Type B pancreatic cell (in vitro differentiated cells): Measurements from ENCODE around the gene SUMO3. TPM values are rescaled to one million over a fixed set of nuclear protein-coding genes. Genes with fewer than 3 reads are reported as not detected.

Experiments used
- DNase-seq: peaks from one replicate; pipeline ENCODE4 v3.0.0; 2021; ENCODE audit warnings: mixed read lengths; ENCODE audit not compliant: unreplicated experiment; ENCODE audit errors: extremely low spot score
- H3K27ac Mint-ChIP-seq: 2 replicates; pipeline ENCODE4 v1.8.0; 2021; ENCODE audit warnings: mild to moderate bottlenecking, mixed read lengths
- H3K27me3 Mint-ChIP-seq: 2 replicates; pipeline ENCODE4 v1.8.0; 2021; ENCODE audit warnings: mixed read lengths
- H3K36me3 Mint-ChIP-seq: 2 replicates; pipeline ENCODE4 v1.8.0; 2021; ENCODE audit warnings: mixed read lengths
- H3K4me1 Mint-ChIP-seq: one replicate; pipeline ENCODE4 v1.8.0; 2021; ENCODE audit warnings: mixed read lengths; ENCODE audit not compliant: unreplicated experiment
- H3K4me3 Mint-ChIP-seq: 2 replicates; pipeline ENCODE4 v1.8.0; 2021; ENCODE audit warnings: mild to moderate bottlenecking, mixed read lengths
- H3K9me3 Mint-ChIP-seq: 2 replicates; pipeline ENCODE4 v1.8.0; 2021; ENCODE audit warnings: mixed read lengths
- total RNA-seq: library from RNA; stranded (reverse); gene quantifications from 2 replicates; pipeline ENCODE4 v1.2.1, GENCODE V29; 2021; ENCODE audit warnings: low replicate concordance
- TF ChIP-seq, protein P1 (sequence below): fragments of 200-600 bp; sonication (generic); conservative IDR thresholded peaks from 2 replicates; pipeline ENCODE4 v1.5.0; 2021; ENCODE audit warnings: antibody characterized with exemption, mild to moderate bottlenecking

SUMO3 gene
- total RNA-seq, 1 donor from 2014 or later, result 81.2 TPM

DNA sequence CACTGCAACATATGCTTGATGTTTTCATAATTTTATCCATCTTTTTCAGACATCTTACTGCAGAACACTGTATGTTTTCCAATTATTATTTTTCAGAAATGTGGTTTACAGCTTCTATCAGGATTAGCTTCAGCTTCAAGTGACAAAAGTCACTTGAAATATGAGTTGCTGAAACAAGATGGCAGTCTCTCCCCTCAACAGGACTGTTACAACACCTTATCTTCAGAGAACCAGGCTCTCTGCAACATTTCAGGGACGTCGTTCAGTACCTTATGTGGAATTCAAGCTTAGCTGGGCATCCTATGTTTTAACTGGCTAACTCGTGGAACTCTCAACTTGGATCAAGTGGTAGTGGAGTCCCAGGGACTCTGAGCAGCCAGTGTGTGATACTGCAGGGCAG lies 14.2 kb downstream of the SUMO3 start:
- Mint-ChIP-seq H3K27ac (no peak overlapping the region), H3K4me1 (peaks cover 26% of the 10 kb centered on the region), H3K9me3 (no peaks in the 10 kb centered on the region), H3K27me3 (no peaks in the 10 kb centered on the region), H3K4me3 (peak overlapping the region; percentile 92), H3K36me3 (peaks cover 12% of the 10 kb centered on the region)
- TF ChIP-seq, protein P1, sequence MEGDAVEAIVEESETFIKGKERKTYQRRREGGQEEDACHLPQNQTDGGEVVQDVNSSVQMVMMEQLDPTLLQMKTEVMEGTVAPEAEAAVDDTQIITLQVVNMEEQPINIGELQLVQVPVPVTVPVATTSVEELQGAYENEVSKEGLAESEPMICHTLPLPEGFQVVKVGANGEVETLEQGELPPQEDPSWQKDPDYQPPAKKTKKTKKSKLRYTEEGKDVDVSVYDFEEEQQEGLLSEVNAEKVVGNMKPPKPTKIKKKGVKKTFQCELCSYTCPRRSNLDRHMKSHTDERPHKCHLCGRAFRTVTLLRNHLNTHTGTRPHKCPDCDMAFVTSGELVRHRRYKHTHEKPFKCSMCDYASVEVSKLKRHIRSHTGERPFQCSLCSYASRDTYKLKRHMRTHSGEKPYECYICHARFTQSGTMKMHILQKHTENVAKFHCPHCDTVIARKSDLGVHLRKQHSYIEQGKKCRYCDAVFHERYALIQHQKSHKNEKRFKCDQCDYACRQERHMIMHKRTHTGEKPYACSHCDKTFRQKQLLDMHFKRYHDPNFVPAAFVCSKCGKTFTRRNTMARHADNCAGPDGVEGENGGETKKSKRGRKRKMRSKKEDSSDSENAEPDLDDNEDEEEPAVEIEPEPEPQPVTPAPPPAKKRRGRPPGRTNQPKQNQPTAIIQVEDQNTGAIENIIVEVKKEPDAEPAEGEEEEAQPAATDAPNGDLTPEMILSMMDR, result no peak
- no peak for DNase-seq

DNA sequence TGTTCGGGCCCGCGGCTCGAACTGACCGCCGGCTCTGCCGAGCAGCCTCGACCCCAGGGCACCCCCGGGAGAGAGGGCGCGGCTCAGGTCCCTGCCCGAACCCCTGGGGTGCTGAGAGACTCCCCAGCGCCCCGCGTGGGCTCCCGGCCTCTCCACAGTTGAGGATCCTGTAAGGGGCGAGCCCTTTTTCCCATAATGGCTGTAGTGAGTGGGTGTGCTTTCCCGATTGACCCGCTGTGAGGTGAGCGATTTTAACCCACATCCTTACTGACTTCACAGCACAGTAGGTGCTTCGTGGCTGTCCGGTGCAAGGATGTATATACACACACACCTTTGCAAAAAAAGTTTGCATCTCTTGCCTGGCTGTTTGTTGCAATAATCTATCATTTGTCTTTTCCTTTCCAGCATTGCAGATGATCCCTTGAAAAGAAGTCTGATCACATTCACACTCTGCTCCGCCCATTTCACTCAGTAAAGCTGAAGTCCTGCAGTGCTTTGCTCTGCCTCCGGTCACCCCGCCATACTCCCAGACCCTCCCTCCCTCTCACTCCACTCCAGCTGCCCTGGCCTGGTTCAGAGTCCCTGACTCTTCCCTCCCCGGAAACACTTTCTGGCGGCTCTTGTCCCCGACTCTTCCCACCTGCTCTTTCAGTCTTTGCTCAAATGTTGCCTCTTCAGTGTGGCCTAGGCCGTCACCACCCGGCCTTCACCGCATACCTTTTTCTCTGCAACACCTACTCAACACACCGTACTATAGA lies 15.3 kb downstream of the SUMO3 start:
- H3K27me3 Mint-ChIP-seq, result no peaks in the 10 kb centered on the region
- H3K4me3 Mint-ChIP-seq, result peak overlapping the region; percentile 92
- H3K9me3 Mint-ChIP-seq, result no peaks in the 10 kb centered on the region
- H3K4me1 Mint-ChIP-seq, result peaks cover 30% of the 10 kb centered on the region
- TF ChIP-seq, protein P1, result peak; percentile 9
- peaks cover 15% of the 10 kb centered on the region for H3K36me3 Mint-ChIP-seq
- H3K27ac Mint-ChIP-seq, result peak overlapping the region; percentile 91
- no peak for DNase-seq

DNA sequence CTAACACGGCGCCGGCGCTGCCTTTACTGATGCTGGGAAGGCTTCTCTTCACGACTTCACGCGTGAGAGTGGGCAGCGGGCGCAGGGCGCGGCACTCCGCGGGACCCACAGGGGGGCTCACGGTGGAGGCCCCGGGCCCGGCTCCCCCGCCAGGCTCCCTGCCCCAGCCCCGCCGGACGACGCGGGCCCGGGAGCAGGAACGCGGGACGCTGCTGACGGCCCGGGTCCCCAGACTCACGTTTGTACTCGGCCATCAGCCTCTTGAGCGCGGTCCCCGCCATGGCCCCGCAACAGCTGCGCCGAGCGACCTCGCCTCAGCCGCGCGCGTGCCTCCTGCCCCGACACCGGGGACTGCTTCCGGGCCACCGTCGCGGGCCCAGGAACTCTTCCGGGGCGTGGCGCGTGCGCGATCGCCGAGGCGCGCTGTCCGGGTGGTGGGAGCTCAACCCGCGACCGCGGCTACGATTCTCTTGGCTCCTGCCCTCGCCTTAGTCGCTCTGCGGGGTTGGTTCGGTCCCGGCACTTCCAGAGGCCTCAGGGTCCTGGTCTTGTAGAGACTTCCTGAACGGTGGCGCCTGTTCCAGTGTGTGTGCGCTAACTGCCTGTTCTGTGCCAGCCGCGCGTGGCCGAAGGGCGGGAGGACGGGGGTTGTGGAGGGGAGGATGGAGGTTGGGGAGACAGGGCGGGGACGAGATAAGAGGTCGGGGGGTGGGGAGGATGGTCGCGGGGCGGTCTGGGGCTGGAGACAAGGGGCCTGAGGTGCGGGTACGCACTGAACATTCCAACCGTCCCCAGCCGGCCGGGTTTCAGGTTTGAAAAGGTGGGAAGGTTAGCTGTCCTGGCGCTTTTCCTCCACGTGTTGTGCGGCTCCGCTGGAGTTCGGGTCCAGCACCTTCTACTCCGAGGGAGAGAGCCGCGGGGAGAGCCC lies 16.1 kb downstream of the SUMO3 start, which contains the start of gene UBE2G2:
TSS of gene UBE2G2 (minus strand) at position 353 of the 928 bp plus-strand sequence. CDS start at position 281, 72 bp downstream.
- Mint-ChIP-seq H3K27me3 (no peaks in the 10 kb centered on the region), H3K9me3 (no peaks in the 10 kb centered on the region), H3K4me1 (peaks cover 30% of the 10 kb centered on the region), H3K27ac (peak within 1 kb of the TSS; percentile 93), H3K36me3 (peaks cover 19% of the 10 kb centered on the region), H3K4me3 (peak within 1 kb of the TSS; percentile 99)
- TF ChIP-seq, protein P1, result peak; percentile 5
- peak; percentile 93 for DNase-seq

DNA sequence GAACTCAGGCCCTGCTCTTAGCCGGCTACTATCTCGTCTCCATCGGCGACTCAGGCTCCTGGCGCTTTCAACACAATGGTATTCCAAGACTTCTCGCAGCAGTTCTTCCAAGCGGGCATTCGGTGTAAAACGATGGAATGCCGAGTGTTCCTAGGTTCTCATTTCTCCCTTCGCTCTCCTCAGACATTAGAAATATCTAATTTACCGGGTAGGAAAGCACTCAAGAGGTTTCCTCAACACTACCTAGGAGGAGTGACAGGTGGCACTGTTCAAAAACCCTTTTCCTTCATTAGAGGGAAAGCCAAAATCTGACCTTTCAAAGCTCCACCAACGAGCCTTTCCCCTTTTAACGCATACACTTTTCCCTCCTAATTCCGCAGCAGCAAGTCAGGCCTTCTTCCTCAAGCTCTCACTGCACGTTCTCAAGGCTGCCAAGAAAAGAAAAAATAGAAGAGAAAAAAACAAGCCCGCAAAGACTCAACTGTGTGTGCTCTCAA lies 16.8 kb downstream of the SUMO3 start:
- TF ChIP-seq, protein P1, result peak; percentile 38
- Mint-ChIP-seq H3K36me3 (peaks cover 26% of the 10 kb centered on the region), H3K4me3 (peak overlapping the region; percentile 99), H3K27ac (peak overlapping the region; percentile 93), H3K4me1 (peaks cover 30% of the 10 kb centered on the region), H3K27me3 (no peaks in the 10 kb centered on the region), H3K9me3 (no peaks in the 10 kb centered on the region)
- DNase-seq, result no peak

DNA sequence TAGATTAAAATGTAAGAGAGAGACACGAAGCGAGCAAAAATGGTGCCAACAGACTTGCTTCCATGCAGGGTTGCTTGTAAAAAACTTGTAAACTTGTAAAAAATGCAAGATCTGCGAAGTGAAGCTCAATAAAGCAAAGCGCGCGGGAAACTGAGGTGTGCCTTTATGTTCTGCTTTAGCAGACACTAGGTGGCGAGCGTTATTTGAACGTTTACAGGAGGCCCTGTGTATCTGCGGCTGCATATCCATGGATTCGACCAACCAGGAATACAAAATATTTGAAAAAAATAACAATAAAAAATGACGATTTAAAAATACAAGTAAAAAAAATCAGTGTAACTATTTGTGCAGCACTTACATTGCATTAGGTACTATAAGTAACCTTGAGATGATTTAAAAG lies 17.8 kb downstream of the SUMO3 start:
- Mint-ChIP-seq H3K36me3 (peaks cover 26% of the 10 kb centered on the region), H3K4me3 (peak overlapping the region; percentile 99), H3K27me3 (no peaks in the 10 kb centered on the region), H3K9me3 (no peaks in the 10 kb centered on the region), H3K27ac (peak overlapping the region; percentile 50), H3K4me1 (peaks cover 30% of the 10 kb centered on the region)
- DNase-seq, result no peak
- TF ChIP-seq, protein P1, result peak; percentile 67
